Stimulated activated CD4-positive, alpha-beta T cell treated with anti-CD3 and anti-CD28 coated beads, TNF-alpha, amount 100 ng/mL, for 1 hour (primary cell): ENCODE data around the gene SLAMF8.

Source experiments
- DNase-seq, 3 donors: peaks; one replicate each; pipeline ENCODE4 v3.0.0-alpha.2; 2020; ENCODE audit warnings: low read depth in 3 of 3, low spot score in 1 of 3

The SLAMF8 gene

DNA sequence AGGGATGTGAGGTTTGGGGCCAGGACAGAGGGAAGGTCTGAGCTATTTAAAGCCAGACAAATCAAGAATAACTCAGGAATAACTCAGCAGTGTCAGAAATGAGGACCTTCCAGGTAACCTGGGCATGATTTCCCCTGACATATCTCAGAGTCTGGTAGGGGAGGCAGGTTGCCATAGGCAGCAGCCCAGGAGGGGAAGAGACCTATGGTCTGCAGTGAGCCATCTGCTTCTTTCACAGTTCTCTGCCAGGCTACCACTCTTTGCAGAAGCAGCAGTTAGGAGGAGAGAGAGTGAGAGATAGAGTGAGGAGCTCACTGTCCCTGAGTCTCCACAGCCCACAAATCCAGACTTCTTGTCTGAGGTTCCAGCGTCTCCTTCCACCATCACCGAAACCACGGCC, 42.1 kb downstream of the SLAMF8 start:
- no peak for DNase-seq

DNA sequence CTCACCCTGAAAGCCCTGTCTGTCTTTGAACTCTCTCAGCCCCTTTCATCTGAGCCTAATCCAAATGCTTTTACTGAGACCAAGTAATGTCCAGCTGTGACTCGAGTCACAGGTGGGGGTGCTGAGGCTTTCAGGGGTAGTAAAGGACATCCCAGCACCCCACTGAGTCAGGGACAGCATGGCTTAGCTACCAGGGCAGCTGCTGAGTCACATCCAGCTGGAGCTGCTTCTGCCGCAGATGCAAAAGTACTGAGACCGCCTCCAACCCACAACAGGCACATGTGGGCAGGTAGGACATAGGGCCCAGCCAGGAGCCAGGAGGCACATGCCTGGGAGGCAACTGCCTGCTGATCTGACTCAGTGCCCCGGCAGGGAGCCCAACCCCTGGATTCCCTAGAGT, 42.5 kb downstream of the SLAMF8 start:
- no peak for DNase-seq

DNA sequence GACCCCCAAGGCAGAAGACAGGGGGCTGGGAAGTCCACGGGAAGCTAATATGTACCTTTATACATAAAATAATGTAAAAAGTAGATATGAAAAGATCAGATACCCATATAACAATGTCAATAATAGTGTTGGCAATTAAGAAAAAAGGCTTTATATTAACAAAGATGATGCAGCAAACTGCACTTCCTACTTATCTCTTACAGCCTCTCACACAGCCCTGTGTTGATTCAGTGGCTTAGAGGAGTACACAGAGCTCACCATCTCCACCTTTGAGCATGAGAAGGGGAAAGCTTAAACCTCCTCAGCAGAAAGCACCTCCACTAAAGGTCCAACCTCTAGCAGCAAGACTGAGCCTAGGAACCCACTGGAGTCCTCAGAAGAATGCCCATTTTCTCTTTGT, 42.9 kb downstream of the SLAMF8 start:
- DNase-seq: no peak

DNA sequence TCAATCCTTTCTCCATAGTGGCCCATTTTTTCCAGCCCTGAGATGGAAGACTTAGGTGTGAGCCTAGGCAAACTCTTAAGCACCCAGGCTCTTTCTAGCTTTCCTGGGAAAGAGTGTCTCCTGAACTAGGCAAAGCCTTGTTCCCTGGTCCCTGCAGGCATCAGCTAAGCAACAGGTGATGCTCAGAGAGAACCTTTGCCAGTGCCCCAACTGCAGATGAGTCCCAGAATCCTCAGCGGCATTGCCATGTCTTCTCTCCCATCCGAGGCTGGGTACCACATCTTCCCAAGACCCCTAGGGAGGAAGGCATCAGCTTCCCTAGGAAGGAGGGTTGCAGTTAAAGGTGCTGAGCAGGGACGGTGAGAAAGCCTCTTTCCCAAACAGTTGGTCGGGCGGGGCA, 44.0 kb downstream of the SLAMF8 start:
- no peak for DNase-seq

DNA sequence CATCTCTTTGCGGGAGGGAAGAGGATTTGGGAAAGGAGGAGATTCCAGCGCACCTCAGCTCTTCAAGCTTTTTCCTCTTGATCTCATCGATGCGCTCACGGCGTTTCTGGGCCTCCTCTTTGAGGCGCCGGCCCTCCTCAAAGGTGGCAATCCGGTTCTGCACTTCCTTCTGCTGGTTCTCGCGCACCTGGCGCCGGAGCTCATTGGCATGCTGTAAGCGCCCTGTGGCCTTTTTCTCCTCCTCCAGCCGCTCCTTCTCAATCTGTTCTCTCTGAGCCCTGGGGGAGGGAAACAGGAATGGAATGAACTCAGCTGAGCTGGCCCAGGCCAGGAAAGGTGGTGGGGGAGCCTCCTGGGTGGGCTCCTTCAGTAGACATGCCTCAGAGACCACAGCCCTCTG, 46.2 kb downstream of the SLAMF8 start:
- DNase-seq: no peak

DNA sequence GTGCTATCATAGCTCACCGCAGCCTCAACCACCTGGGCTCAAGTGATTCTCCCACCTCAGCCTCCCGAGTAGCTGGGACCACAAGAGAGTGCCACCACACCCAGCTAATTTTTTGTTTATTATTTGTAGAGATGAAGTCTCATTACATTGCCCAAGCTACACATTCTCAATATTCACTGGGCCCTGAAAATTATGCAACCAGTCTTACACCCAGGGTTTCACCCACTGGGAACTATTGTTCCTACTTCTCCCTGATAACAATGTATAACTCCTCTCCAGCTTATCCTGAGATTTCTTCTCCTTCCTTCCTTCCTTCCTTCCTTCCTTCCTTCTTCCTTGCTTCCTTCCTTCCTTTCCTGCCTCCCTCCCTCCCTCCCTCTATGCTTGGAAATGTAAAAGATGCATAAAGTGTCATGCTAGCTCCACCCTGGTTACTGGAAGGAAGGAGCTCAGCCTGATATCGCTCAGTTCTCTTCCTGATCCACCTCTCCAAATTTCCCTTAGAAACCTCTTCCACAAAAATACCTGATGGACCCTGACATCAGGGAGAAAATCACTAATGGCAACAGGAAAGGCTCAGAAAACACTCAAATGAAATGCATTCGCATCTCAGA, 47.0 kb downstream of the SLAMF8 start:
- no peak for DNase-seq

DNA sequence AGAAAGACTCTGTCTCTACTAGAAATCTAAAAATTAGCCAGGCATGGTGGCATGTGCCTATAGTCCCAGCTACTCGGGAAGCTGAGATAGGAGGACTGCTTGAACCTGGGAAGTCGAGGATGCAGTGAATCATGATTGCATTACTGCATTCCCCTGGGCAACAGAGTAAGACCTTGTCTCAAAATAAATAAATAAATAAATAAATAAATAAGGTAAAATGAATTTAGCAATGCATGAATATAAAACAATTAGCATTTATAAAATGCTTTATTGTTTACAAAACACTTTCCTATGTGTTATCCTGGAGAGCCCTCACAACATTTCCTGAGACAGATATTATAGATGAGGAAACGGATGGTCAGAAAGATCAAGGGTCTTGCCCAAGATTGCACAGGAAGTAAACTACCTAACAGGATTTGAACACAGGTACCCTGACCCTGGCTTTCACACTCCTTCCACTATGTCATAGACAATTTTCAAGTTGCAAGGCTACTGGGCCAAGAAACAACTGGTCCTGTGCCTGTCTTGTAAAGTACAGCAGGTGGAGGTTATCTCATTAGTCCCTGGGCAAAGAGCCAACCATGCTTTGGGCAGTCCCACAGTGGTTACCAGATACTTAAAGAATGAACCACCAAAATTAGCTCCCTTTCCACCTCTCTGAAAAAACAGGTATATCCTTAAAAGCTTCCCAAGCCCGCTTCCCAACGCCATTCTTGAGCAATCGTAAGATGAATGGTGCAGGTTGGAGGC, 51.2 kb downstream of the SLAMF8 start:
- DNase-seq: no peak

DNA sequence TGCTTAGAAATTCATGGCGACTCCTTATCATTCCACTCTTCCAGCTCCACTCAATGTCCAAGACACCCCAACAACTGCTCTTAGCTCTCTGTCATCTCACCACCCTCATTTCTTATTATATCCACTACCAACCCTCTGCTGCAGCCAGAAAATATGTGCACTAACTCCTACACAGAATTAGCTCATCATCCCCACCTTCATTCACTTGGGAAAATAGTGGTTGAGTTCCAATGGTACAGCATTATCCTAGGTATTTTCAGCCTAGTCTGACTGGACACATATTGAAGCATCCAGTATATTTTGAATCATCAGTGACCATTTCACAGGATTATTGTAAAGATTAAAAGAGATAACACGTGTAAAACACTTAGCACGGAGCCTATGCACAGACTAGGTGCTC, 52.5 kb downstream of the SLAMF8 start:
- DNase-seq: no peak

DNA sequence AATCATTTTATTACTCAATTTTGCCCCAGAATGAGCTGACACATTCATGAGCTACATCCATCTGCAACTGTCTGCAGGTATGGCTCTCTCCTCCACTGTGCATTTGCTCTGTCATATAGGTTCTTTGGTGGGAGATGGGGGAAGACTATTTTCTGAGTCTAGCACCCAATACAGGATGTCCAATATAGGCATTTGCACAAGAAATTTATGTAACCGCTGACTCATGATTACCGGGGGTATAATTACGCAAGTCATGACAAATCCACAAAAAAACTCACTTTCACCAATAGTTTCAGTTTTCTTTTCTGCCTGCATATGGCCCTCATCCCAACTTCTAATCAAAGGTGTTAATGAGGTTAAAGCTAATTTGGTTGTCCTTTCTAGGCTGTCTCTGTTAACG, 53.3 kb downstream of the SLAMF8 start:
- no peak for DNase-seq

DNA sequence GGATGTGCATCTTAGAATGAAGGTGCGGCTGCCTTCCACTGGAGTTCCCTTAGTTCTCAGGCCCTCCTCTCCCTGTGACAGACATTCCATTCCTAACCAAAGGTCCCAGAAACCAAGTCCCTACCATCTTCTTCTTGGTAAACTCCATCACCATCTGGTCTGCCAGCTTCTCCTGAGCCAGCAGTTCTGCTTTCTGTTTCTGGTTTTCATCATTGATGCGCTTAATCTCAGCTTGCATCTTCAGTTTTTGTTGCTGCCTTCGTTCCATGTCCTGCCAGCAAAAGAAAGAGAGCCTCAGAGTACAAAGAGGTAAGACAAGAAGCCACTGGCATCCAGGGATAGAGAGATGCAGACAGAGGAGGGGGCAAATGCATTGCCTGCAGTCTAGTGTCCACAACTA, 53.8 kb downstream of the SLAMF8 start:
- DNase-seq: no peak

DNA sequence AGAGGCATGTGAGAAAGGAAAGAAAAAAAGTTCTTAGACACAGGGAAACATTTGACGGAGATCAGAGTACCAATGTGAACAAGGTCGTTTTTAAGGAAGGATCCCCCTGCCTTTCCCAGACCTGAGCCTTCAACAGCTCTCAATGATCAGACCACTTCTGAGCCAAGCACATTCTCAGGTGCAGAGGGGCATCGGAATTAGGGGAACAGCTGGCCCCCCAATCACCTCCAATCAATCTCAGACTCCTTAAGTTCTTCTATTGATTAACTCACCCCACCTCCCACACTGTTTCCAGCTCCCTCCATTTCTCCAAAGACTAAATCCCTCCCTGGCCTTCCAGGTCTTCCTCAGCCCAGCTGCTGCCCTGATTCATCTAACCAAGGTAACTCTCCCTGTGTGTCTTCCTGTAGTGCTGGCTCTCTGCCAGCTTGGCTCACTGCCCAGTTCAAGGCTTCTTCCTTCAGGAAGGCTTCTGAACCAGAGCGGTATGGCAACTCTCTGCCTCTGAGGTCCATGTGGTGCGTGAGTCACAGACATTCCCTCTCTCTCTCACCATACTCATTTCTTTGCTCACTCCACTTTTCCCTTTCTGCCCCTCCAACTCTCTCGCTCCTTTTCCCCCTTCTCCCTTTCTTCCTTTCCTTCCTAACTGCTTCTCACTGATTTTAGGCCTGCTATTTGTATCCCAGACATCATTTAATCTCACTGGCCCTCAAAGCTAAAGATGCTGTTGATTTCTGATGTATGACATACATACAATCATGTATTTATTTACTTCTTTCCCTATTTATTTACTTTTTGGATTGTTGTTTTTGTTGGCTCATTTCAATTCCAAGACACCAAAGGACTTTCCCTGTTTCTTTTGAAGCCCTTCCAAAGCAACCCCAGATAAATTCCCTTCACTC, 55.2 kb downstream of the SLAMF8 start:
- peak in 2 of 3 donors; percentile 3 to 14 for DNase-seq

DNA sequence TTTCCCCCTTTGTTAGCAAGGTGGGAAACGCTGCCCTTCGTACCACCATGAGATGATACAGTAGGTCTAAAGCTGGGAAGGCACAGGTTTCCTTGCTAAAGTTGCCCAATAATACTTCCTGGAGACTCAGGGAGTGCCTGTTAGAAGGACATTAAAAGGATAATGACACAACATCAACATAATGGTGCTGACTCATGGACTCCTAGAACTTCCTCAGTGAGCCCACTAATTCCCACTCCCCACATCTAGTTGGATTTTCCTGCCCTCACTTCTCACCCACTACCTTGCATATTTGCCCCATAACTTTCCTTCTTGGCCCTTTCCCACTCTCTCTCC, 55.8 kb downstream of the SLAMF8 start:
- DNase-seq: no peak

DNA sequence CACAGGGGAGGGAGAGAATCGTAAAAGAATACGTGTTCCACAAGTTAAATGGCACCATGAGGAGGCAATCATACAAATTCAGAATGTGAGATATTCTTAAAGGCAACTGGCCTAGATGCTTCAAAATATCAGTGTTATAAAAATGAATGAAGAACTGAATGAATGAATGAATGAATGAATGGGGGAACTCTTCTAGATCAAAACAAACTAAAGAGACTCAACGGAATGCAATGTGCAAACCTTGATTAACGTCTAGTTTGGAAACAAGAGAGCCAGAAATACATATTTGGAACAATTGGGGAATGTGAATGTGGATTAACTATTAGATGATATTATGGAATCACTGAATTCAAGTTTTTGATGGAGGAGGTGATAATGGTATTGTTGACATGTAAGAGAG, 56.5 kb downstream of the SLAMF8 start:
- DNase-seq: no peak

DNA sequence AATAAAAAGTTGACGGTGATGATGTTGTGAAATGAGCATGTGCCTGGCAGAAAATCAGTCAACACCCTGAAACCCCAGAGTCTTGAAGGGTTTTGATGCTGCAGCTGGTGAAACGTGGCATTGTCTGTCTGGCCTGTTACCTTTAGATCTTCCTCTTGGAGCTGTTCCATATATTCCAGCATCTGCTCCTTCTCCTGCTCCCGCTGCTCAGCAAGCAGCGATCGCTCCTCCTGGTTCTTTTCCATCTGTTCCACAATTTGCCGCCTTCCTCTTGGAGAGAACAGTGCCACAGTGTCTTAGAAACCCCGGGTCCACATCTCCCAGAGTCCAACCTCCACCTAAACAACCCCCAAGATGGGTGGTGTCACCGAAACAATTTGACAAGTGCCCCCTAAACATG, 57.6 kb downstream of the SLAMF8 start:
- DNase-seq: no peak
